H9 (cell line): ENCODE data around the gene SMIM21. TPM values are rescaled to one million over a fixed set of nuclear protein-coding genes. Genes with fewer than 3 reads are reported as not detected.

Source experiments
- DNase-seq: peaks from one replicate; pipeline ENCODE4 v3.0.0-alpha.2; 2017
- H2AFZ ChIP-seq: one replicate; pipeline ENCODE4 v1.6.1; 2013; ENCODE audit warnings: mild to moderate bottlenecking, low read length, control low read depth, moderate library complexity
- H2AK5ac ChIP-seq: 2 replicates; pipeline ENCODE4 v1.6.1; 2013; ENCODE audit warnings: low read length, control low read depth, mixed read lengths; ENCODE audit not compliant: insufficient read length
- H2BK120ac ChIP-seq: one replicate; pipeline ENCODE4 v1.6.1; 2013; ENCODE audit warnings: low read depth, mild to moderate bottlenecking, low read length, control low read depth, inconsistent platforms; ENCODE audit not compliant: poor library complexity, severe bottlenecking
- H2BK12ac ChIP-seq: 2 replicates; pipeline ENCODE4 v1.6.1; 2013; ENCODE audit warnings: low read length, control low read depth, mixed read lengths, low read depth; ENCODE audit not compliant: insufficient read length
- H2BK15ac ChIP-seq: 2 replicates; pipeline ENCODE4 v1.6.1; 2013; ENCODE audit warnings: low read depth, low read length, control low read depth
- H2BK20ac ChIP-seq: one replicate; pipeline ENCODE4 v1.6.1; 2013; ENCODE audit warnings: low read depth, mild to moderate bottlenecking, low read length, control low read depth, inconsistent platforms; ENCODE audit not compliant: poor library complexity, severe bottlenecking
- H2BK5ac ChIP-seq: 2 replicates; pipeline ENCODE4 v1.6.1; 2013; ENCODE audit warnings: low read length, control low read depth, mixed read lengths; ENCODE audit not compliant: insufficient read length
- H3K14ac ChIP-seq: 2 replicates; pipeline ENCODE4 v1.6.1; 2013; ENCODE audit warnings: low read length, control low read depth; ENCODE audit not compliant: insufficient read depth
- H3K18ac ChIP-seq: 2 replicates; pipeline ENCODE4 v1.6.1; 2013; ENCODE audit warnings: low read depth, mild to moderate bottlenecking, mixed read lengths, low read length, control low read depth; ENCODE audit not compliant: insufficient read length
- H3K23ac ChIP-seq: 2 replicates; pipeline ENCODE4 v1.6.1; 2013; ENCODE audit warnings: low read length, control low read depth, mixed read lengths, low read depth; ENCODE audit not compliant: insufficient read length
- H3K23me2 ChIP-seq: 2 replicates; pipeline ENCODE4 v1.6.1; 2013; ENCODE audit warnings: low read depth, mild to moderate bottlenecking, mixed read lengths, low read length, control low read depth; ENCODE audit not compliant: insufficient read length, poor library complexity, severe bottlenecking
- H3K27ac ChIP-seq: 2 replicates; pipeline ENCODE4 v1.5.1; 2013; ENCODE audit warnings: low read length, control low read depth, mixed read lengths, low read depth; ENCODE audit not compliant: insufficient read length
- H3K27me3 ChIP-seq: 2 replicates; pipeline ENCODE4 v1.6.1; 2013; ENCODE audit warnings: low read length, control low read depth, inconsistent platforms; ENCODE audit not compliant: insufficient read depth
- H3K4ac ChIP-seq: 2 replicates; pipeline ENCODE4 v1.6.1; 2013; ENCODE audit warnings: low read depth, mild to moderate bottlenecking, control low read depth, inconsistent platforms, low read length, moderate library complexity
- H3K4me1 ChIP-seq: 2 replicates; pipeline ENCODE4 v1.6.1; 2013; ENCODE audit warnings: low read length, control low read depth, inconsistent platforms; ENCODE audit not compliant: insufficient read depth
- H3K4me2 ChIP-seq: 2 replicates; pipeline ENCODE4 v1.6.1; 2013; ENCODE audit warnings: low read length, control low read depth, mixed read lengths; ENCODE audit not compliant: insufficient read length, insufficient read depth
- H3K56ac ChIP-seq: 2 replicates; pipeline ENCODE4 v1.6.1; 2013; ENCODE audit warnings: low read depth, mild to moderate bottlenecking, mixed read lengths, low read length, control low read depth; ENCODE audit not compliant: insufficient read length
- H3K79me1 ChIP-seq: 2 replicates; pipeline ENCODE4 v1.6.1; 2013; ENCODE audit warnings: low read depth, mild to moderate bottlenecking, moderate library complexity, low read length, control low read depth, inconsistent platforms; ENCODE audit not compliant: insufficient read depth, poor library complexity, severe bottlenecking
- H3K79me2 ChIP-seq: 2 replicates; pipeline ENCODE4 v1.6.1; 2013; ENCODE audit warnings: low read length, control low read depth, inconsistent platforms; ENCODE audit not compliant: insufficient read depth
- H3K9ac ChIP-seq: 2 replicates; pipeline ENCODE4 v1.6.1; 2013; ENCODE audit warnings: low read length, control low read depth, mixed read lengths; ENCODE audit not compliant: insufficient read length; ENCODE audit errors: extremely low read depth
- H3K9me3 ChIP-seq: one replicate; pipeline ENCODE4 v1.6.1; 2013; ENCODE audit warnings: low read depth, low read length, inconsistent platforms; ENCODE audit not compliant: control insufficient read depth
- H3T11ph ChIP-seq: one replicate; pipeline ENCODE4 v1.6.1; 2013; ENCODE audit warnings: mild to moderate bottlenecking, low read length, control low read depth, inconsistent platforms
- H4K20me1 ChIP-seq: one replicate; pipeline ENCODE4 v1.6.1; 2013; ENCODE audit not compliant: control insufficient read depth, insufficient read length, insufficient read depth
- H4K5ac ChIP-seq: 2 replicates; pipeline ENCODE4 v1.6.1; 2013; ENCODE audit warnings: low read depth, mild to moderate bottlenecking, mixed read lengths, low read length, control low read depth; ENCODE audit not compliant: insufficient read length
- H4K8ac ChIP-seq: replicated peaks from 2 replicates; pipeline ENCODE4 v1.6.1; 2013; ENCODE audit warnings: low read length, control low read depth, mixed read lengths, low read depth; ENCODE audit not compliant: insufficient read length
- H4K91ac ChIP-seq: 2 replicates; pipeline ENCODE4 v1.6.1; 2013; ENCODE audit warnings: low read depth, mild to moderate bottlenecking, moderate library complexity, mixed read lengths, low read length, control low read depth; ENCODE audit not compliant: insufficient read length
- H3K27ac Mint-ChIP-seq, 3 experiments: 2 replicates in 2 of 3; 3 replicates in 1 of 3; pipeline ENCODE4 v1.8.0; 2020 to 2021; ENCODE audit warnings: mixed read lengths in 3 of 3, mild to moderate bottlenecking in 1 of 3, moderate library complexity in 1 of 3
- H3K27me3 Mint-ChIP-seq: 2 replicates; pipeline ENCODE4 v1.8.0; 2021; ENCODE audit warnings: low read depth, mild to moderate bottlenecking, moderate library complexity, mixed read lengths
- H3K36me3 Mint-ChIP-seq, 3 experiments: 2 replicates in 2 of 3; 3 replicates in 1 of 3; pipeline ENCODE4 v1.8.0; 2020 to 2021; ENCODE audit warnings: low read depth in 3 of 3, mixed read lengths in 3 of 3; ENCODE audit not compliant: insufficient read depth in 1 of 3
- H3K4me1 Mint-ChIP-seq, 2 experiments: 2 replicates each; pipeline ENCODE4 v1.8.0; 2020; ENCODE audit warnings: mixed read lengths in 2 of 2
- H3K4me3 Mint-ChIP-seq, 2 experiments: 2 replicates in 1 of 2; 3 replicates in 1 of 2; pipeline ENCODE4 v1.8.0; 2020 to 2021; ENCODE audit warnings: mild to moderate bottlenecking in 2 of 2, mixed read lengths in 2 of 2, moderate library complexity in 1 of 2
- H3K9me3 Mint-ChIP-seq, 2 experiments: 2 replicates in 1 of 2; 3 replicates in 1 of 2; pipeline ENCODE4 v1.8.0; 2020; ENCODE audit warnings: mild to moderate bottlenecking in 2 of 2, mixed read lengths in 2 of 2, moderate library complexity in 1 of 2
- CTCF ChIP-seq: fragments of 200-600 bp; sonication (generic); conservative IDR thresholded peaks from 3 replicates; pipeline ENCODE4 v1.8.0; 2021; ENCODE audit warnings: antibody characterized with exemption, mild to moderate bottlenecking
- WGBS: extraction: QIAGEN DNeasy Blood & Tissue Kit; methylation state at CpG from one replicate; pipeline ENCODE4 v1.1.7; 2013; ENCODE audit warnings: missing lambda C conversion rate, low lambda C conversion rate, mixed read lengths; ENCODE audit not compliant: insufficient read length; ENCODE audit errors: extremely low coverage; 5-methylcytosine and 5-hydroxymethylcytosine counted together
- total RNA-seq: library from RNA; stranded (reverse); gene quantifications from 2 replicates; pipeline ENCODE4 v1.2.1, GENCODE V29; 2021

SMIM21 gene
- total RNA-seq, 1 experiment from 2014 or later = not detected

DNA sequence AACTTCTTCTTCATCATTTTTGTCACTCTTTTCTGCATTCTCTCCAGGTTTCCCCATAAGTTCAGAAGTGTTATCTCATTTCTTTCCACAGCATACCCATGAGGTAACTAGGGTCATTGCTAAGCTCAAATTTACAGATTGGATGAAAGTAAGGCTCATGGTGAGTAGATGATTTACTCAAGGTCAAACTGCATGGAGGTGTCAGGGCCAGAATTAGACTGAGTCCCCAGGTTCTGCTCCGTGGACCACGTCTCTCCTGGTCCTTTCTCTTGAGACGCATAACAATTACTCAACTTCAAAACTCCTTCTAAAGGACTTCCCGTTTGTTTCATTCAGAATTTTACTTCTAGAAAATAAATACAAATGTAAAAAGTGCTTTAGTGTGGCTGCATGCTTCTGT, 43.4 kb downstream of the SMIM21 start:
- no peaks in the 10 kb centered on the region for H4K20me1 ChIP-seq
- no peaks in the 10 kb centered on the region for H3K79me1 ChIP-seq
- H3K4me2 ChIP-seq = no peak overlapping the region
- H3K23me2 ChIP-seq = no peaks in the 10 kb centered on the region
- no peak overlapping the region for H4K91ac ChIP-seq
- H3K4ac ChIP-seq = no peak overlapping the region
- no peak overlapping the region for H2AFZ ChIP-seq
- H3K36me3 Mint-ChIP-seq = no peaks in the 10 kb centered on the region; a peak in 1 of 7 replicates
- no peak for TF ChIP-seq CTCF
- no peaks in the 10 kb centered on the region for H3K9me3 Mint-ChIP-seq
- H3K27ac ChIP-seq = no peak overlapping the region
- H4K8ac ChIP-seq = no peak overlapping the region
- no peaks in the 10 kb centered on the region for H3K79me2 ChIP-seq
- DNase-seq = no peak
- no peak overlapping the region for H3K14ac ChIP-seq
- no peak overlapping the region for H2BK12ac ChIP-seq
- H3K4me3 Mint-ChIP-seq = no peak overlapping the region
- H3K9ac ChIP-seq = no peak overlapping the region
- H3K4me1 ChIP-seq = no peaks in the 10 kb centered on the region
- H3K18ac ChIP-seq = no peak overlapping the region
- peaks cover 3% of the 10 kb centered on the region for H3K27me3 Mint-ChIP-seq
- H3K27ac Mint-ChIP-seq = no peak overlapping the region
- no peak overlapping the region for H3T11ph ChIP-seq
- H4K5ac ChIP-seq = no peak overlapping the region
- 0 out of 4 replicates have a peak, but pooled peaks cover 0 to under 1% of the 10 kb centered on the region in 2 experiments for H3K4me1 Mint-ChIP-seq
- H2AK5ac ChIP-seq = no peak overlapping the region
- H2BK5ac ChIP-seq = no peak overlapping the region
- H2BK120ac ChIP-seq = no peak overlapping the region
- no peak overlapping the region for H2BK20ac ChIP-seq
- no peak overlapping the region for H2BK15ac ChIP-seq
- H3K23ac ChIP-seq = no peak overlapping the region
- no peak overlapping the region for H3K56ac ChIP-seq
- H3K9me3 ChIP-seq = no peaks in the 10 kb centered on the region
- no CpG with 5 or more reads among the region's 4 CpGs for WGBS
- H3K27me3 ChIP-seq = no peaks in the 10 kb centered on the region
